GM23338 (cell line): ENCODE measurements around the gene FYN. TPM values are rescaled to one million over a fixed set of nuclear protein-coding genes. Genes with fewer than 3 reads are reported as not detected.

ENCODE experiments used
- ATAC-seq: fragments of 200-7000 bp; cut with Tn5 transposase; 3 replicates; pipeline ENCODE4 v1.9.1; 2020
- DNase-seq: peaks from one replicate; pipeline ENCODE4 v3.0.0-alpha.2; 2015; ENCODE audit warnings: low spot score
- H2AFZ ChIP-seq: fragments of 200-600 bp; sonication (generic); 2 replicates; pipeline ENCODE4 v1.8.0; 2016; ENCODE audit warnings: antibody characterized with exemption, mild to moderate bottlenecking, moderate library complexity
- H3F3A ChIP-seq: fragments of 200-600 bp; sonication (generic); replicated peaks from 2 replicates; pipeline ENCODE4 v1.8.0; 2017; ENCODE audit warnings: antibody characterized with exemption, mixed run types, low read depth
- H3K27ac ChIP-seq: fragments of 200-600 bp; sonication (generic); 2 replicates; pipeline ENCODE4 v1.6.1; 2016; ENCODE audit warnings: low read depth
- H3K27me3 ChIP-seq: fragments of 200-600 bp; sonication (generic); 2 replicates; pipeline ENCODE4 v1.8.0; 2016; ENCODE audit warnings: mild to moderate bottlenecking, mixed run types, moderate library complexity; ENCODE audit not compliant: insufficient read depth
- H3K36me3 ChIP-seq: fragments of 200-600 bp; sonication (generic); 2 replicates; pipeline ENCODE4 v1.8.0; 2016; ENCODE audit warnings: mild to moderate bottlenecking; ENCODE audit not compliant: insufficient read depth
- H3K4me1 ChIP-seq: fragments of 200-600 bp; sonication (generic); 2 replicates; pipeline ENCODE4 v1.8.0; 2016; ENCODE audit warnings: mild to moderate bottlenecking, moderate library complexity; ENCODE audit not compliant: insufficient read depth
- H3K4me2 ChIP-seq: fragments of 200-600 bp; sonication (generic); 2 replicates; pipeline ENCODE4 v1.7.1; 2017; ENCODE audit warnings: mixed run types
- H3K4me3 ChIP-seq: fragments of 200-600 bp; sonication (generic); 2 replicates; pipeline ENCODE4 v1.6.1; 2016; ENCODE audit warnings: mixed run types
- H3K79me2 ChIP-seq: fragments of 200-600 bp; sonication (generic); replicated peaks from 2 replicates; pipeline ENCODE4 v1.8.0; 2017; ENCODE audit warnings: mild to moderate bottlenecking; ENCODE audit not compliant: insufficient read depth
- H3K9me2 ChIP-seq: fragments of 200-600 bp; sonication (generic); 2 replicates; pipeline ENCODE4 v1.8.0; 2017; ENCODE audit not compliant: insufficient read depth
- H4K20me1 ChIP-seq: fragments of 200-600 bp; sonication (generic); replicated peaks from 2 replicates; pipeline ENCODE4 v1.8.0; 2017; ENCODE audit warnings: mild to moderate bottlenecking; ENCODE audit not compliant: insufficient read depth
- H3K27ac Mint-ChIP-seq: 2 replicates; pipeline ENCODE4 v1.8.0; 2020; ENCODE audit warnings: inconsistent platforms, mild to moderate bottlenecking, moderate library complexity, mixed read lengths
- H3K27me3 Mint-ChIP-seq: 3 replicates; pipeline ENCODE4 v1.8.0; 2022; ENCODE audit warnings: low read depth, mild to moderate bottlenecking, moderate library complexity, mixed read lengths, inconsistent platforms; ENCODE audit not compliant: insufficient read depth, poor library complexity
- H3K36me3 Mint-ChIP-seq: 3 replicates; pipeline ENCODE4 v1.8.0; 2021; ENCODE audit warnings: low read depth, mild to moderate bottlenecking, inconsistent platforms, moderate library complexity, mixed read lengths
- H3K4me1 Mint-ChIP-seq: 3 replicates; pipeline ENCODE4 v1.8.0; 2020; ENCODE audit warnings: mild to moderate bottlenecking, inconsistent platforms, mixed read lengths
- H3K4me3 Mint-ChIP-seq: 3 replicates; pipeline ENCODE4 v1.8.0; 2021; ENCODE audit warnings: moderate library complexity, mild to moderate bottlenecking, inconsistent platforms, mixed read lengths
- H3K9me3 Mint-ChIP-seq: 3 replicates; pipeline ENCODE4 v1.8.0; 2020; ENCODE audit warnings: moderate library complexity, mild to moderate bottlenecking, inconsistent platforms, mixed read lengths
- CREB1 ChIP-seq: fragments of 250-450 bp; sonication (Bioruptor Pico); IDR thresholded peaks from 2 replicates; pipeline ENCODE4 v1.5.0; 2020; ENCODE audit warnings: low read depth, mild to moderate bottlenecking, moderate library complexity
- EZH2 ChIP-seq: fragments of 200-600 bp; sonication (generic); IDR thresholded peaks from one replicate; pipeline ENCODE4 v1.8.0; 2017; ENCODE audit warnings: antibody characterized with exemption, mild to moderate bottlenecking, low read depth; ENCODE audit not compliant: unreplicated experiment
- EZH2phosphoT487 ChIP-seq: fragments of 200-600 bp; sonication (generic); IDR thresholded peaks from one replicate; pipeline ENCODE4 v1.8.1; 2018; ENCODE audit warnings: antibody characterized with exemption; ENCODE audit not compliant: unreplicated experiment
- JUNB ChIP-seq: IDR thresholded peaks from one replicate; pipeline ENCODE4 v1.6.1; 2016; ENCODE audit warnings: antibody characterized with exemption; ENCODE audit not compliant: unreplicated experiment
- NANOG ChIP-seq: IDR thresholded peaks from 2 replicates; pipeline ENCODE4 v1.6.1; 2016; ENCODE audit warnings: antibody characterized with exemption, borderline replicate concordance
- STAT1 ChIP-seq: IDR thresholded peaks from one replicate; pipeline ENCODE4 v1.6.1; 2016; ENCODE audit warnings: antibody characterized with exemption; ENCODE audit not compliant: unreplicated experiment
- ZNF114 ChIP-seq: fragments of 250-450 bp; sonication (Bioruptor Pico); IDR thresholded peaks from 2 replicates; pipeline ENCODE4 v1.5.0; 2020; ENCODE audit warnings: mild to moderate bottlenecking, moderate library complexity
- polyA plus RNA-seq: library from polyadenylated mRNA; unstranded; fragments of >200 nt; fragmentation: Nextera tagmentation; extraction: Ambion mirVana; gene quantifications from 2 replicates; pipeline ENCODE4 v1.2.1, GENCODE V29; 2016
- total RNA-seq: library from RNA; depleted of rRNA; stranded (reverse); fragments of >200 nt; shearing (Covaris generic); gene quantifications from 2 replicates; pipeline ENCODE4 v1.2.3, GENCODE V29; 2014
- TF ChIP-seq, protein P1 (sequence below): IDR thresholded peaks from one replicate; pipeline ENCODE4 v1.6.1; 2018; ENCODE audit warnings: antibody characterized with exemption; ENCODE audit not compliant: unreplicated experiment
- TF ChIP-seq, protein P2 (sequence below): fragments of 250-450 bp; sonication (Bioruptor Pico); IDR thresholded peaks from 2 replicates; pipeline ENCODE4 v1.5.0; 2020; ENCODE audit warnings: mild to moderate bottlenecking, moderate library complexity
- TF ChIP-seq, protein P3 (sequence below): IDR thresholded peaks from 2 replicates; pipeline ENCODE4 v1.6.1; 2016; ENCODE audit warnings: antibody characterized with exemption

FYN gene
- total and polyA plus RNA-seq, 2 experiments from 2014 or later: 46.8 to 143 TPM

DNA sequence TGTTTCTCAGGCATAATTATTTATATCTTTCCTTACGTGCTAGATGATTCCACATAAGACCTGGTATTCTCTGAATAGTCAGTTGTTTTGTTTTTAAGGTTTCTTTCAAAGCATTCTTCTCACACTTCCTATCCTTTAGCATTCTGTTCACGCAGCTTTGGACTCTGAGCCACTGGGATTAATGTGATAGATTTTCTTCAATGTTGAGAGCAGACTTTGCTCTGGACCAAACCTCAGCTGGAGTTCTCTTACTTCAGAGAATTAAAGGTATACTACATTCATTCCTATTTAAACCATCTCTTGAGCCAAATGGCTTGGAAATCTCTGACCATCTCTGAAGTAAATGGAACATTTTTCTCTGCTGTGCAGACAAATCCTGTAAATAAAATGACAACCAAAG is 196.9 kb downstream of the FYN start:
- H3K4me1 ChIP-seq: peaks cover 22% of the 10 kb centered on the region
- Mint-ChIP-seq H3K36me3 (peaks cover 22% of the 10 kb centered on the region), H3K4me3 (no peak overlapping the region), H3K27me3 (peaks cover 4% of the 10 kb centered on the region), H3K4me1 (peaks cover 32% of the 10 kb centered on the region), H3K9me3 (no peaks in the 10 kb centered on the region), H3K27ac (no peak overlapping the region)
- ATAC-seq (no peak), DNase-seq (no peak)
- no peaks in the 10 kb centered on the region for H3K27me3 ChIP-seq
- no peaks in the 10 kb centered on the region for H3K79me2 ChIP-seq
- no peaks in the 10 kb centered on the region for H3K36me3 ChIP-seq
- no peak overlapping the region for H3K4me2 ChIP-seq
- H2AFZ ChIP-seq: no peak overlapping the region
- H3F3A ChIP-seq: 0 out of 2 replicates have a peak, but pooled peaks cover 3% of the 10 kb centered on the region
- H3K4me3 ChIP-seq: no peak overlapping the region
- 0 out of 2 replicates have a peak, but pooled peaks cover 3% of the 10 kb centered on the region for H4K20me1 ChIP-seq
- no peak overlapping the region for H3K27ac ChIP-seq
- TF ChIP-seq STAT1 (no peak), ZNF114 (CRISPR knock-in tag) (no peak), NANOG (no peak)
- H3K9me2 ChIP-seq: no peaks in the 10 kb centered on the region

DNA sequence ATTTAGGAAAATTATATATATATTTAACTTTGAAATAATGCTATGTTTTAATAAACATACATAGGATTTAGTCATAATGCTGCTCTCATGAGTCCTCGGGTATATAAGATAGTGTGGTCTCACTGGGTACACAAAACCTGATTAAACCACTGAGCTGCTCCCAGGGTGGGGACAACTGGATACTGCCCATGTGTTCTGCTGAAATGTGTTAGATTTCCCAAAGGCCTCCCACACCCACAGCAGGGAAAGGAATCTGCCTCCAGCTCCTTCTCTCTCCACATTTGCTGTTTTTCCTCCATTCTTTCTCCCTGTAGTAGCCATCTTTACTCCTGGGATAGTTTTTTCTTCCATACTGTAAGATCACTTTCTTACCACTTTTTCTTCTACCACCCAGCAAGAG is 198.4 kb downstream of the FYN start:
- no peaks in the 10 kb centered on the region for H3K9me2 ChIP-seq
- H3F3A ChIP-seq: 0 out of 2 replicates have a peak, but pooled peaks cover 3% of the 10 kb centered on the region
- no peak overlapping the region for H3K4me3 Mint-ChIP-seq
- H3K36me3 Mint-ChIP-seq: peaks cover 26% of the 10 kb centered on the region
- no peaks in the 10 kb centered on the region for H3K36me3 ChIP-seq
- TF ChIP-seq EZH2phosphoT487 (no peak), NANOG (no peak), JUNB (no peak), EZH2 (no peak), CREB1 (CRISPR knock-in tag) (no peak), ZNF114 (CRISPR knock-in tag) (no peak)
- TF ChIP-seq, protein P1, sequence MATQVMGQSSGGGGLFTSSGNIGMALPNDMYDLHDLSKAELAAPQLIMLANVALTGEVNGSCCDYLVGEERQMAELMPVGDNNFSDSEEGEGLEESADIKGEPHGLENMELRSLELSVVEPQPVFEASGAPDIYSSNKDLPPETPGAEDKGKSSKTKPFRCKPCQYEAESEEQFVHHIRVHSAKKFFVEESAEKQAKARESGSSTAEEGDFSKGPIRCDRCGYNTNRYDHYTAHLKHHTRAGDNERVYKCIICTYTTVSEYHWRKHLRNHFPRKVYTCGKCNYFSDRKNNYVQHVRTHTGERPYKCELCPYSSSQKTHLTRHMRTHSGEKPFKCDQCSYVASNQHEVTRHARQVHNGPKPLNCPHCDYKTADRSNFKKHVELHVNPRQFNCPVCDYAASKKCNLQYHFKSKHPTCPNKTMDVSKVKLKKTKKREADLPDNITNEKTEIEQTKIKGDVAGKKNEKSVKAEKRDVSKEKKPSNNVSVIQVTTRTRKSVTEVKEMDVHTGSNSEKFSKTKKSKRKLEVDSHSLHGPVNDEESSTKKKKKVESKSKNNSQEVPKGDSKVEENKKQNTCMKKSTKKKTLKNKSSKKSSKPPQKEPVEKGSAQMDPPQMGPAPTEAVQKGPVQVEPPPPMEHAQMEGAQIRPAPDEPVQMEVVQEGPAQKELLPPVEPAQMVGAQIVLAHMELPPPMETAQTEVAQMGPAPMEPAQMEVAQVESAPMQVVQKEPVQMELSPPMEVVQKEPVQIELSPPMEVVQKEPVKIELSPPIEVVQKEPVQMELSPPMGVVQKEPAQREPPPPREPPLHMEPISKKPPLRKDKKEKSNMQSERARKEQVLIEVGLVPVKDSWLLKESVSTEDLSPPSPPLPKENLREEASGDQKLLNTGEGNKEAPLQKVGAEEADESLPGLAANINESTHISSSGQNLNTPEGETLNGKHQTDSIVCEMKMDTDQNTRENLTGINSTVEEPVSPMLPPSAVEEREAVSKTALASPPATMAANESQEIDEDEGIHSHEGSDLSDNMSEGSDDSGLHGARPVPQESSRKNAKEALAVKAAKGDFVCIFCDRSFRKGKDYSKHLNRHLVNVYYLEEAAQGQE: no peak
- TF ChIP-seq, protein P2, sequence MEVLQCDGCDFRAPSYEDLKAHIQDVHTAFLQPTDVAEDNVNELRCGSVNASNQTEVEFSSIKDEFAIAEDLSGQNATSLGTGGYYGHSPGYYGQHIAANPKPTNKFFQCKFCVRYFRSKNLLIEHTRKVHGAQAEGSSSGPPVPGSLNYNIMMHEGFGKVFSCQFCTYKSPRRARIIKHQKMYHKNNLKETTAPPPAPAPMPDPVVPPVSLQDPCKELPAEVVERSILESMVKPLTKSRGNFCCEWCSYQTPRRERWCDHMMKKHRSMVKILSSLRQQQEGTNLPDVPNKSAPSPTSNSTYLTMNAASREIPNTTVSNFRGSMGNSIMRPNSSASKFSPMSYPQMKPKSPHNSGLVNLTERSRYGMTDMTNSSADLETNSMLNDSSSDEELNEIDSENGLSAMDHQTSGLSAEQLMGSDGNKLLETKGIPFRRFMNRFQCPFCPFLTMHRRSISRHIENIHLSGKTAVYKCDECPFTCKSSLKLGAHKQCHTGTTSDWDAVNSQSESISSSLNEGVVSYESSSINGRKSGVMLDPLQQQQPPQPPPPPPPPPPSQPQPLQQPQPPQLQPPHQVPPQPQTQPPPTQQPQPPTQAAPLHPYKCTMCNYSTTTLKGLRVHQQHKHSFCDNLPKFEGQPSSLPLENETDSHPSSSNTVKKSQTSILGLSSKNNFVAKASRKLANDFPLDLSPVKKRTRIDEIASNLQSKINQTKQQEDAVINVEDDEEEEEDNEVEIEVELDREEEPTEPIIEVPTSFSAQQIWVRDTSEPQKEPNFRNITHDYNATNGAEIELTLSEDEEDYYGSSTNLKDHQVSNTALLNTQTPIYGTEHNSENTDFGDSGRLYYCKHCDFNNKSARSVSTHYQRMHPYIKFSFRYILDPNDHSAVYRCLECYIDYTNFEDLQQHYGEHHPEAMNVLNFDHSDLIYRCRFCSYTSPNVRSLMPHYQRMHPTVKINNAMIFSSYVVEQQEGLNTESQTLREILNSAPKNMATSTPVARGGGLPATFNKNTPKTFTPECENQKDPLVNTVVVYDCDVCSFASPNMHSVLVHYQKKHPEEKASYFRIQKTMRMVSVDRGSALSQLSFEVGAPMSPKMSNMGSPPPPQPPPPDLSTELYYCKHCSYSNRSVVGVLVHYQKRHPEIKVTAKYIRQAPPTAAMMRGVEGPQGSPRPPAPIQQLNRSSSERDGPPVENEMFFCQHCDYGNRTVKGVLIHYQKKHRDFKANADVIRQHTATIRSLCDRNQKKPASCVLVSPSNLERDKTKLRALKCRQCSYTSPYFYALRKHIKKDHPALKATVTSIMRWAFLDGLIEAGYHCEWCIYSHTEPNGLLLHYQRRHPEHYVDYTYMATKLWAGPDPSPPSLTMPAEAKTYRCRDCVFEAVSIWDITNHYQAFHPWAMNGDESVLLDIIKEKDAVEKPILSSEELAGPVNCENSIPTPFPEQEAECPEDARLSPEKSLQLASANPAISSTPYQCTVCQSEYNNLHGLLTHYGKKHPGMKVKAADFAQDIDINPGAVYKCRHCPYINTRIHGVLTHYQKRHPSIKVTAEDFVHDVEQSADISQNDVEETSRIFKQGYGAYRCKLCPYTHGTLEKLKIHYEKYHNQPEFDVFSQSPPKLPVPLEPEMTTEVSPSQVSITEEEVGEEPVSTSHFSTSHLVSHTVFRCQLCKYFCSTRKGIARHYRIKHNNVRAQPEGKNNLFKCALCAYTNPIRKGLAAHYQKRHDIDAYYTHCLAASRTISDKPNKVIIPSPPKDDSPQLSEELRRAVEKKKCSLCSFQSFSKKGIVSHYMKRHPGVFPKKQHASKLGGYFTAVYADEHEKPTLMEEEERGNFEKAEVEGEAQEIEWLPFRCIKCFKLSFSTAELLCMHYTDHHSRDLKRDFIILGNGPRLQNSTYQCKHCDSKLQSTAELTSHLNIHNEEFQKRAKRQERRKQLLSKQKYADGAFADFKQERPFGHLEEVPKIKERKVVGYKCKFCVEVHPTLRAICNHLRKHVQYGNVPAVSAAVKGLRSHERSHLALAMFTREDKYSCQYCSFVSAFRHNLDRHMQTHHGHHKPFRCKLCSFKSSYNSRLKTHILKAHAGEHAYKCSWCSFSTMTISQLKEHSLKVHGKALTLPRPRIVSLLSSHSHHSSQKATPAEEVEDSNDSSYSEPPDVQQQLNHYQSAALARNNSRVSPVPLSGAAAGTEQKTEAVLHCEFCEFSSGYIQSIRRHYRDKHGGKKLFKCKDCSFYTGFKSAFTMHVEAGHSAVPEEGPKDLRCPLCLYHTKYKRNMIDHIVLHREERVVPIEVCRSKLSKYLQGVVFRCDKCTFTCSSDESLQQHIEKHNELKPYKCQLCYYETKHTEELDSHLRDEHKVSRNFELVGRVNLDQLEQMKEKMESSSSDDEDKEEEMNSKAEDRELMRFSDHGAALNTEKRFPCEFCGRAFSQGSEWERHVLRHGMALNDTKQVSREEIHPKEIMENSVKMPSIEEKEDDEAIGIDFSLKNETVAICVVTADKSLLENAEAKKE (CRISPR knock-in tag): no peak
- TF ChIP-seq, protein P3, sequence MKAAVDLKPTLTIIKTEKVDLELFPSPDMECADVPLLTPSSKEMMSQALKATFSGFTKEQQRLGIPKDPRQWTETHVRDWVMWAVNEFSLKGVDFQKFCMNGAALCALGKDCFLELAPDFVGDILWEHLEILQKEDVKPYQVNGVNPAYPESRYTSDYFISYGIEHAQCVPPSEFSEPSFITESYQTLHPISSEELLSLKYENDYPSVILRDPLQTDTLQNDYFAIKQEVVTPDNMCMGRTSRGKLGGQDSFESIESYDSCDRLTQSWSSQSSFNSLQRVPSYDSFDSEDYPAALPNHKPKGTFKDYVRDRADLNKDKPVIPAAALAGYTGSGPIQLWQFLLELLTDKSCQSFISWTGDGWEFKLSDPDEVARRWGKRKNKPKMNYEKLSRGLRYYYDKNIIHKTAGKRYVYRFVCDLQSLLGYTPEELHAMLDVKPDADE: no peak
- ATAC-seq (no peak), DNase-seq (no peak)
- H3K27ac Mint-ChIP-seq: no peak overlapping the region
- peaks cover 32% of the 10 kb centered on the region for H3K4me1 Mint-ChIP-seq
- no peaks in the 10 kb centered on the region for H3K9me3 Mint-ChIP-seq
- H3K4me2 ChIP-seq: no peak overlapping the region
- peaks cover 4% of the 10 kb centered on the region for H3K27me3 Mint-ChIP-seq
- H3K27ac ChIP-seq: no peak overlapping the region
- H3K4me1 ChIP-seq: peaks cover 22% of the 10 kb centered on the region
- no peaks in the 10 kb centered on the region for H3K79me2 ChIP-seq
- H4K20me1 ChIP-seq: no peaks in the 10 kb centered on the region
- H3K27me3 ChIP-seq: no peaks in the 10 kb centered on the region
- no peak overlapping the region for H3K4me3 ChIP-seq
- H2AFZ ChIP-seq: no peak overlapping the region
